Measurements from ENCODE around the gene COG4.

DNA sequence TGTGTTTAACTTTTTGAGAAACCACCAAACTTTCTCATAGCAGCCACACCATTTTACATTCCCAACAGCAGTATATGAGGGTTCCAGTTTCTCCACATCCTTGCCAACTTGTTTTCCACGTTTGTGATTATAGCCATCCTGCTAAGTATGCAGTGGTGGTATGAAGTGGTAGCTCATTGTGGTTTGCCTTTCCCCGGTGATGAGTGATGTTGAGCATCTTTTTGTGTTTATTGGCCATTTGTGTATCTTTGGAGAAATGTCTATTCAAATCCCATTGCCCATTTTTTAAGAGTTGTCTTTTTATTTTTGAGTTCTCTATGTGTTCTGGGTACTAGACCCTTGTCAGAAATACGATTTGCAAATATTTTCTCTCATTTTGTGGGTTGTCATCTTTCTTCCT, 17.6 kb upstream of the COG4 start:
- TF ChIP-seq, protein P1, sequence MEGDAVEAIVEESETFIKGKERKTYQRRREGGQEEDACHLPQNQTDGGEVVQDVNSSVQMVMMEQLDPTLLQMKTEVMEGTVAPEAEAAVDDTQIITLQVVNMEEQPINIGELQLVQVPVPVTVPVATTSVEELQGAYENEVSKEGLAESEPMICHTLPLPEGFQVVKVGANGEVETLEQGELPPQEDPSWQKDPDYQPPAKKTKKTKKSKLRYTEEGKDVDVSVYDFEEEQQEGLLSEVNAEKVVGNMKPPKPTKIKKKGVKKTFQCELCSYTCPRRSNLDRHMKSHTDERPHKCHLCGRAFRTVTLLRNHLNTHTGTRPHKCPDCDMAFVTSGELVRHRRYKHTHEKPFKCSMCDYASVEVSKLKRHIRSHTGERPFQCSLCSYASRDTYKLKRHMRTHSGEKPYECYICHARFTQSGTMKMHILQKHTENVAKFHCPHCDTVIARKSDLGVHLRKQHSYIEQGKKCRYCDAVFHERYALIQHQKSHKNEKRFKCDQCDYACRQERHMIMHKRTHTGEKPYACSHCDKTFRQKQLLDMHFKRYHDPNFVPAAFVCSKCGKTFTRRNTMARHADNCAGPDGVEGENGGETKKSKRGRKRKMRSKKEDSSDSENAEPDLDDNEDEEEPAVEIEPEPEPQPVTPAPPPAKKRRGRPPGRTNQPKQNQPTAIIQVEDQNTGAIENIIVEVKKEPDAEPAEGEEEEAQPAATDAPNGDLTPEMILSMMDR (IDR thresholded peaks at IDR 0.05; ENCODE audit: low read length): no peak
- TF ChIP-seq EZH2 (optimal IDR thresholded peaks at IDR 0.05; ENCODE audit: low read depth, low read length): no peak
